GM13976 (cell line): Measurements from ENCODE around the gene GIMAP8.
"Not testable (repeated sequence)": the region's sequence is repeated elsewhere in the genome, so short reads cannot be mapped to it uniquely, and the experiment has no call there.

ENCODE experiments used
- DNase-seq: peaks from one replicate; pipeline ENCODE4 v3.0.0; 2012; ENCODE audit warnings: low spot score
- in situ Hi-C: fragments of 300-500 bp; cut with MboI; formaldehyde crosslinking; loops from one replicate; pipeline ENCODE4 v1.12.0; 2022; ENCODE audit warnings: low sequenced_read_pairs, mixed read lengths, inconsistent platforms; ENCODE audit not compliant: unreplicated experiment
- TF ChIP-seq, protein P1 (sequence below): IDR thresholded peaks from 2 replicates; pipeline ENCODE4 v1.5.1; 2012; ENCODE audit warnings: borderline replicate concordance, mild to moderate bottlenecking; ENCODE audit not compliant: insufficient read depth; ENCODE audit errors: extremely low read depth, missing control alignments, control extremely low read depth

GIMAP8 gene

DNA sequence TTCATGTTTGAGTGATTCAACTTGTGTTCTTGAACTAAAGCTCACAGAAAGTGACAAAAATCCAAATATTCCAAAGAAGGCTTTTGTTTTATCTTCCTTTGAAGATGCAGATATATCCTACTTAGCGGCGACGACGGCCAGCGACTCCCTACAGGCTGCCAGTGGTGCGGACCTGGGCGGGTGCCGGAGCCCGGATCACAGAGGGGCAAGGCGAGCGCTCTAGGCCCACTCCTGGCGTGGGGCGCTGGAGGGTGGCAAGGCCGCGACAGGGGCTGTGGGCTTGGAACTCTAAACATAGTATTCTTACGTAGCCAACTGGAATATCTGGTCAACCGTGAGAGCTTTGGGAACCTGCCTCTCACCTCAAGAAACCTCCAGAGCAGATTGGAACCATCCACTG lies 63.3 kb downstream of the GIMAP8 start:
- no peak for DNase-seq
- TF ChIP-seq, protein P1, sequence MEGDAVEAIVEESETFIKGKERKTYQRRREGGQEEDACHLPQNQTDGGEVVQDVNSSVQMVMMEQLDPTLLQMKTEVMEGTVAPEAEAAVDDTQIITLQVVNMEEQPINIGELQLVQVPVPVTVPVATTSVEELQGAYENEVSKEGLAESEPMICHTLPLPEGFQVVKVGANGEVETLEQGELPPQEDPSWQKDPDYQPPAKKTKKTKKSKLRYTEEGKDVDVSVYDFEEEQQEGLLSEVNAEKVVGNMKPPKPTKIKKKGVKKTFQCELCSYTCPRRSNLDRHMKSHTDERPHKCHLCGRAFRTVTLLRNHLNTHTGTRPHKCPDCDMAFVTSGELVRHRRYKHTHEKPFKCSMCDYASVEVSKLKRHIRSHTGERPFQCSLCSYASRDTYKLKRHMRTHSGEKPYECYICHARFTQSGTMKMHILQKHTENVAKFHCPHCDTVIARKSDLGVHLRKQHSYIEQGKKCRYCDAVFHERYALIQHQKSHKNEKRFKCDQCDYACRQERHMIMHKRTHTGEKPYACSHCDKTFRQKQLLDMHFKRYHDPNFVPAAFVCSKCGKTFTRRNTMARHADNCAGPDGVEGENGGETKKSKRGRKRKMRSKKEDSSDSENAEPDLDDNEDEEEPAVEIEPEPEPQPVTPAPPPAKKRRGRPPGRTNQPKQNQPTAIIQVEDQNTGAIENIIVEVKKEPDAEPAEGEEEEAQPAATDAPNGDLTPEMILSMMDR = no peak
- in situ Hi-C loops = no loop called here

DNA sequence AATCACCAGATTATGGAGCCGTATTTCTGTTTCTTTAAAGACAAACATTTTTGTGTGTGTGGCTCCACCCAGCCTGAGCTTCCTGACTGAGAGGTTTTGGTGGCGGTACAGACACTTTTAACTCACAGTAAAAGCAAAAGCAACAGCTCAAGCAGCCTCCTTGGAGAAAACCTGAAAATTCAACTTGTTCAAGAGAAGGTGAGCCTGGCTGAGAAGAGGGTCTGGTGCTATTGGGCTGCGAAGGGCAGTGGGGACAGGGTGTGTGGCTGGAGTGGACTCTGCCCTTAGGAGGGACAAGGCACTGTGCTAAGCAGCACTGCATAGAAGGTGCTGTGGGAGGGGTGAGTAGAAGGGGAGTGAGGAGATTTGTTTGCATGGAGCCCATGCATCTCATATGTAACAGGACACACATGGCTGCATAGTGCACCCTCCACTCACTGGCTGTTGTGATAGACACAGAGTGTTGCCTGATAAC lies 64.4 kb downstream of the GIMAP8 start, which contains the start of gene GIMAP7:
Gene GIMAP7 (plus strand): TSS at position 125 of the 475 bp plus-strand sequence. CDS start 5,103 bp downstream, outside the sequence.
- in situ Hi-C loops = no loop called here
- TF ChIP-seq, protein P1 = no peak
- peak; percentile 48 for DNase-seq

DNA sequence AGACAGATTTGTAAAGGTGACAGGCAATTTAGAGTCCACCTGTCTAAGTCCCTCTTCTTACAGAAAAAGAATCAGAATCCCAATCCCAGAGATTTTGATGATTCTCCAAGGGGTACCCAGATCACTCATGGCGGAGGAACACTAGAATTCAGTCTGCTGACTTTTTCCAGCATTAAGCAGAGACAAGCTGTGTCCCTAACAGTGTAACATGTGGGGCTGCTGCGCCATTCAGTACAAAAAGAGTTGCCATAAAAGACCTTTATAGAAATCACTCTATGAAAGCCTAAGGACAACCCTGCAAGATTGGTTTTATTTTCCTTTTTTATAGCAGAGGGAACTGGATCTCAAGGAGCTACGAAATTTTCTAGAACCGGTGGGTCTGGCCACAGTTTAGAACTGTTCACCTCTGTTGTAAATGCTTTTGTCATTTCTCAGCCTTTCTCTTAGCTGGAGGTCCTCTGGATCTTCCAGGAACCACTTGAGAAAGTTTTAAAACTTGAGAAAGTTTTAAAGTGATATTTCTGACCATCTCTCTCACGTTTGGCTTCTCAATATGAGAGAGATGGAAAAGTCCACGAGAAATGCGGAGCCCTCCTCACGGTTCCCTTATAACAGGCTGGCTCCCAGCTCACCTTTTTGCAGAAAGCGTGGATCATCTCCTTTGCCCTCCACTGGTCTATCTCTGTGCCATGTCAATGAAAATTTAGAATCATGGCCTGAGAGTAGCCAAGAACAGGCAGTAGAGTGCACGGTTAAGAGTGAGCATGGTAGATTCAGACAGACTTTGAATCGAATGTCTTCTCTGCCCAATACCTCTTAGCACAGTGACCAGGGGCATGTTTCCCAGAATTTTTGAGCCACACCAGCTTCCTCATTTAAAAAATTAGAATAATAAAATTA lies 65.1 kb downstream of the GIMAP8 start:
- no peak for DNase-seq
- TF ChIP-seq, protein P1 = no peak
- in situ Hi-C loops = no loop called here

DNA sequence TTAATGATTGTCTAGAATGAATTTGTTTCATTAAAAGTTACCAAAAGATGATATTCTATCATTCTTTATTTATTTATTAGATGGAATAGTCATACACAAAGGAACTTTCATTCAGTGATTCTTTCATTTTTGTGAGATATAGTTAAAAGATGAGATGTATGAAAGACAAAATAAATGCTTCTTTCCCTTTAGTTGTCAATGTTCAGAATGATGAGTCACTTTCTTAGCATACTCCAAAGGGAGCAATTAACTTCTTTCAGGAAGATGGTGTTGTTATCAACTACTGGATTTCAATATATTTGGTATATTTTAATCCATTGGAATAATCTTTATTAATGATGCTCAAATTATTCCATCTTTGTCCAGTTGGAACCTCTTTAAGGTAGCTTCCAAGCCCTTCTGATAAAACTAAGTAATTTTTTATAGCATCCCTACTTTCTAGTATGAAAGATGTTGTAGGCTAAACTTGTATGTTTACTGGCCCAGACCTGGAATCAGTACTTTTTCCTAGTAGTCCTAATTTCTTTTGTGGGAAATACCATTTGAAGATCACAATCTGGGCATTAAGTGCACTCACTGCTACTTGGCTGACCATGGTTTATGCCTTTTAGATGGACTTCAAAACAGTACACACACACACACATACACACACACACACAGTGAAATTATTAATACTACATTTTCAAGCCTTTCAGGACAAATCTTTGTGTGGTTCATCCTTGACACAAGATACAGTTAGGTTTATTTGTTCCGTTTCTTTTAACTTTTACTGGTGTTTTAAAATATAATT lies 66.7 kb downstream of the GIMAP8 start:
- TF ChIP-seq, protein P1 = no peak

DNA sequence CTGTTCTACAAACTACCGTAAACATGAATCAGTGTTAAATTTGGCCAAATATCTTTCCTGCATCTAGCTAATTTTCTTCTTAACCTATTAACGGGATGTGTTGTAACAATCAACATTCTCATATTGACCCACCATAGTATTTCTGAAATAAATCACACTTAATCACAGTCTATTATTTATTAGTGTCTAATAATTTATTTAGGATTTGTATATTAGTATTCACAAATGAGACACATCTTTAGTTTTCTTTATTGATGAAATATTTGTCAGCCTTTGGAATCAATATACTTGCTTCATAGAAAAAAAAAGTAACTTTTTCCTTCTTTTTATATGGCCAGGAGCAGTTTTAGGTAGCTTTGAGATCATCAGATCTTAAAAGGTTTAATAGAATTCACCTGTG lies 68.9 kb downstream of the GIMAP8 start:
- in situ Hi-C loops = no loop called here
- TF ChIP-seq, protein P1 = no peak
- no peak for DNase-seq

More for the DNA sequence above, 66.7 kb downstream of the GIMAP8 start:
- in situ Hi-C loops = no loop called here
- DNase-seq = no peak

DNA sequence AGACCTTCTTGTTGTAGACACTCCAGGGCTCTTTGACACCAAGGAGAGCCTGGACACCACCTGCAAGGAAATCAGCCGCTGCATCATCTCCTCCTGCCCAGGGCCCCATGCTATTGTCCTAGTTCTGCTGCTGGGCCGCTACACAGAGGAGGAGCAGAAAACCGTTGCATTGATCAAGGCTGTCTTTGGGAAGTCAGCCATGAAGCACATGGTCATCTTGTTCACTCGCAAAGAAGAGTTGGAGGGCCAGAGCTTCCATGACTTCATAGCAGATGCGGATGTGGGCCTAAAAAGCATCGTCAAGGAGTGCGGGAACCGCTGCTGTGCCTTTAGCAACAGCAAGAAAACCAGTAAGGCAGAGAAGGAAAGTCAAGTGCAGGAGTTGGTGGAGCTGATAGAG lies 69.7 kb downstream of the GIMAP8 start:
- DNase-seq = no peak
- TF ChIP-seq, protein P1 = no peak
- in situ Hi-C loops = no loop called here

DNA sequence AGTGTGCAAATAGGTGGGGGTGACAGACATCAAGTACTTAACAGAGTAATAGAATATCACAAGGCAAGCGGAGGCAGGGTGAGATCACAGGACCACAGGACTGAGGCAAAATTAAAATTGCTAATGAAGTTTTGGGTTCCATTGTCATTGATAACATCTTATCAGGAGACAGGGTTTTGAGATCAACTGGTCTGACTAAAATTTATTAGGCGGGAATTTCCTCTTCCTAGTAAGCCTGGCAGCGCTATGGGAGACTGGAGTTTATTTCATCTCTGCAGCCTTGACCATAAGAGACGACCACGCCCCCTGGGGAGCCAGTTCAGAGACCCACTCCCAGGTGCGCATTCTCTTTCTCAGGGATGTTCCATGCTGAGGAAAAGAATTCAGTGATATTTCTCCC lies 72.5 kb downstream of the GIMAP8 start:
- in situ Hi-C loops, DNase-seq: not testable (repeated sequence)
